GM19455 (cell line): Measurements from ENCODE around the gene NXPH2.
"Not testable (repeated sequence)": the region's sequence is repeated elsewhere in the genome, so short reads cannot be mapped to it uniquely, and the experiment has no call there.

Source experiments
- ATAC-seq: cut with Tn5 transposase; IDR thresholded peaks from one replicate; pipeline ENCODE4 v1.9.1; 2021; ENCODE audit not compliant: unreplicated experiment

The NXPH2 gene

DNA sequence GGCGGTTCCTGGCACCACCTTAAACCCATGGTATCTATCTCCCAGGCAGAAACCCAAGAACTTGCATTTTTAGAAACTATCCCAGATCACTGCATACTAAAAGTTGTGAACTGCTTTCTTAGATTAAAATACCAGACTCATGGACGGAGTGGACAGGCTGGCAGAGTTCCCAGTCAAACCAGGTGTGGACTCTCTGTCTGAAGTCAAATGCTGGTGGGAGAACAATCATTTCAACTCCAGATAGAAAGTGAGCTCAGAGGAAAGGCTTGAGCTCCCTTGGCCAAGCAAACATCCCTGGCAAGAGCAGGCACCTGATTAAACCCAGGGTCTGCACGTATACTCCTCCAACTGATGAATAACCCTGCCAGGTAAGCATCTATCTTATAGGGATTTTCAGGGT lies 19.5 kb downstream of the NXPH2 start:
- ATAC-seq: no peak

DNA sequence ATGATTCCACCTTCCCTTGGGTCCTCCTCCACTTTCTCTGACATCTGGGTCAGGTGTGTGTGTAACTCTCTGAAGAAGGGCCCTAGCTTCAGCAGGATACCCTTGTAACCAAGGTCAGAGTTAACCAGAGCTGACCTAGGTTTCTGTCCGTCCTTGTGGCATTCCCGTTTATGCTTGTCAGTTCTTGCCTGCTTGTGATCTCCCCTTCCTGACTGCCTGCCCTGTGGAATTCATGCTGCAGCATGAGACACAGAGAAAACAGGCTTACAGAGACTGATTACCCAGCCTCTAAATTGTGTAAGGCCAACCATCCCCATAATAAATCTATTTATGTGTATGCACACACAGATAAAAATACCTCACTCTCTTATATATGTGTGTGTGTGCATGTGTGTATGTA lies 22.8 kb downstream of the NXPH2 start:
- ATAC-seq: no peak

DNA sequence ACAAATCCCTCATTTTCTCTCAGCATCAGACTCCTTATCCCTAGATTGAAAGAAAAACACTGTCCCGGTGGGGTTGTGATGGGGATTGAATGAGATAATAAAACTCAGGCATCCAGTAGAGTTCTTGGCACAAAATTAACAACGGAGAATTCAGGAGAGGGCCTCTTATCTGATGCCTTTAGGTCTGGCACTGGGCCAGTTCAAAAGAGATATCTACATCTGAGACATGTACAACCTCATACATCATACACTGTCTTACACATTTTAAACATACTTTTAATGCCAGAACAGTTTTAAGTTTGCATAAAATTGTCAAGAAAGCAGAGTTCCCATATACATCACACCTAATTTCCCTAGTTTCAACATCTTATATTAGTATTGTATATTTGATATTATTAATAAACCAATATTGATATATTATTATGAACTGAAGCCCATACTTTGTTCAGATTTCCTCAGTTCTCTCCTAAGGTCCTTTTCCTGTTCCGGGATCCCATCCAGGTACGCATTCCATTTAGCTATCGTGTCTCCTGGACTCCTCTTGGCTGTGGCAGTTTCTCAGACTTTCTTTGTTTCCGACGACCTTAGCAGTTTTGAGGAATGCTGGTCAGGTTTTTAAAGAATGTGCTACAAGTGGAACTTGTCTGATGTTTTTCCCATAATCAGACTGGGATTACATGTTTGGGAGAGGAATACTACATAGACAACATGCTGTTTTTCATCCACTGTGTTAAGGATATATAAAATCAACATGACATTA lies 27.8 kb downstream of the NXPH2 start:
- ATAC-seq: no peak

DNA sequence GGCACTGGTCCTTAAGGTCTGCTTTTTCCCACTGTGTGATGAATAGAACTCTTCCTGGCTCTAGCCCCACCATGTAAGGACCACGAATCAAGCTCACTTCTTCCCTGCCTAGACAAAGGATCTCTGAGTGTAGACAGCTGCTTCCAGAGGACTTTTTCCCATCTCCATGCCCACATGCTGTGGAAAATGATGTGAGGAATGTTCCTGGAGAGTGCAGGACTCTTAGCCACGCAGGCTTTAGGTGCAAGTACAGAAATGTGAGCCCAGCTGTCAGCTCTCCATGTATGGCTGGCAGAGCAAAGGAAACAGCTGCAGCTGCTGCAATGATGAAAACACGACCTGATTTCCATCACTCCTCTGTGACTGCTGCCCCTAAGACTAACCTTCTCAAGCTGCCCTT lies 35.5 kb downstream of the NXPH2 start:
- no peak for ATAC-seq

DNA sequence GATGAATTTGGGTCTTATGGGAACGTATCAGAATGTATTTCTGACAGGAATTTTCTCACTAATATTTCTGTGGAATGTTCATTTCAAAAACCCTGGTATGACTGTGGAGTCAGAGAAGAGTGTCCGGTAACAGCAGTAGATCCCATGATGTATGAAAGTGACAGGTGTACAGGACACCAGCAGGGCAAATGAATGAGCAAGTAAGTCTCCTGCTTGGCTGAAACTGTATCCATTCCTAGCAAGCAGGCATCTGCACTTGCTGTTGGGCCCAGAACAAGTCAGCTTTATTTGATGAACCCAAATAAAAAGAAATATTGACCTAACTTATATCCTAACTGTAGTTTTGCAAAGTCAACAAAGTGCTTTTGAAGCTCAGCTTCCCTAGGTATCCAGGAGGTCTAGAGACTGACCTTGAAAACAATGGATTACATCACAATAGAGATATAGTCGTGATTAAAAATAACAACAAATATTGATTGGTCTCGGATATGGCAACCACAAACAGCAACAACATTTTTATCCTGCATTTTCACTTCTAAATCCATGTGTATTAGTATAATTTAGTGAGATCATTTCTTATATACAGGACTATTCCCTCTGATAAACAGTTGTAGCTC lies 37.6 kb downstream of the NXPH2 start:
- no peak for ATAC-seq

DNA sequence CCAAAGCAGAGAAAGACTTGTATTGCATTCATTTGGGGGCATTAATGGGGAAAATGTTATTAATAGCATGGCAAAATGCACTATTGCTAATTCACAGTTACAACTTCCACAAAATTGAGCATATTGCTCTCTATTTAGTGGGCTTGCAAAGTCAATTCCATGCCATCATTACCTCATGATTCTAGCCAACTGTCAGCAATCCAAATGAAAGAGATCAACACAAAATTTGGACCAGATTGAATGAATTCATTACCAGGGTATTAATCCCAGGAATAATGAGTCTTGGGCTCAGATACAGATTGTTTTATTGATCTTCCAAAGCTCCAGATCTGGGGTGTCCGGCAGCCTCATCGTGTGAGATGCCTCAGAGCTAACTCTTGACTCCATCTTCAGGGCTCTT lies 38.3 kb downstream of the NXPH2 start:
- ATAC-seq: no peak

DNA sequence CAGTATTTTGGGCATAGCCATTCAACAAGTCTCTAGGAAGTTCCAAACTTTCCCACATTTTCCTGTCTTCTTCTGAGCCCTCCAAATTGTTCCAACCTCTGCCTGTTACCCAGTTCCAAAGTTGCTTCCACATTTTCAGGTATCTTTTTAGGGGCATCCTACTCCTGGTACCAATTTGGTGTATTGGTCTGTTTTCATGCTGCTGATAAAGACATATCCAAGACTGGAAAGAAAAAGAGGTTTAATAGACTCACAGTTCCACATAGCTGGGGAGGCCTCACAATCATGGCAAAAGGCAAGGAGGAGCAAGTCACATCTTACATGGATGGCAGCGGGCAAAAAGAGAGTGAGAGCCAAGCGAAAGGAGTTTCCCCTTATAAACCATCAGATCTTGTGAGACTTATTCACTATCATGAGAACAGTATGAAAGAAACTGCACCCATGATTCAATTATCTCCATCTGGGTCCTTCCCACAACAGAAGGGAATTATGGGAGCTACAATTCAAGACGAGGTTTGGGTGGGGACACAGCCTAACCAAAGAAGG lies 43.1 kb downstream of the NXPH2 start:
- ATAC-seq: not testable (repeated sequence)

DNA sequence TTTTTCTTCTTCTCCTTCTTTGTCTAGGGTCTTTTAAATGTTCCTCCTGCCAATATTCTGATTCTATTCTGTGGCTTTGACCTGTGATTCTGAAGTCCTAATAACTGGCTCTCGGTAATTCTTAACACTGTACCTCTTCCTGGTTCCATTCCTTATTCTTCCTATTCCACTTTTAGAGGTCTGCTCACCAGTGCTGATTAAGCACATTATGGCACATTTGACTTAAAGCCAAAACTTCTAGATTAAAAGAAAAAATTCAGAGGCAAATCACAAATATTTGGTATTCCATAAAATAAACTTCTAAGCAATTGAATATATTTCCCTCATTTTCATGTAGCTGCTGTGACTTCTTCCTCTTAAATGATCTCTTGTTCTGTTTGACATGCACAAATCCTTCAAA lies 47.5 kb downstream of the NXPH2 start:
- no peak for ATAC-seq

DNA sequence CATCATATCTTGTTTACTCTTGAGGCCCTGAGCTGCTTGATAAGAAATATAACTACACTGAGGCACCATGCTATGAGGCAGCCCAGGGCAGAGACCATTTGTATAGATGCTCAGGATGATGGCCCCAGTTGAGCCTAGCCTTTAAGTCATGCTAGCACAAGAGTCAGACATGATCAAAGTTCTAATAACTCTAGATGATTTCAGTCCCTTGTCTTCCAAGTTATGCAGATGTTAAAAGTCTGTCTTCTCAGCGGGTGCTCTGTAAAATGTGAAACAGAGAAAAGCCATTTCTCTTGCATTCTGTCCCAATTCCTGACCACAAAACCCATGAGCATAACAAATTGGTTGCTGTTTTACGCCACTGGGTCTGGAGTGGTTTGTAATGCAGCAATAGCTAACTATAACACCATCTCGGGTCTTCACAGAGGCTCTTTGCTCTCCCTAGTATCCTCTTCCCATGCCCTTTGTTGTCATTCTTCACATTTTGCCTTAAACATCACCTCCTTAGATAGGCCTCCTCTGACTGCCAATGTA lies 49.6 kb downstream of the NXPH2 start:
- no peak for ATAC-seq

DNA sequence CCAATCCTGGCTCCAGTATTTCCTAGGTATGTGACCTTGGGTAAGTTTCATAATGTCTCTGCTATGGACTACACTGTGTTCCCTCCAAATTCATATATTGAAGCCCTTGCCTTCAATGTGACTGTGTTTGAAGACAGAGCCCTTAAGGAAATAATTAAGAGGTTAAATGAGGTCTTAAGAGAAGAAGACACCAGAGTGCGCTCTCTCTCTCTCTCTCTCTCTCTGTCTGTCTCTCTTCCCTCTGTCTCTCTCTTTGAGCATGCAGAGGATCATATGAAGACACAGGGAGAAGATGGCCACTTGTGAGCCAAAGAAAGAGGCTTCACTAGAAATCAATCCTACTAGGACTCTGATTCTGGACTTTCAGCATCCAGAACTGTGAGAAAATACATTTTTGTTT lies 52.2 kb downstream of the NXPH2 start:
- no peak for ATAC-seq

DNA sequence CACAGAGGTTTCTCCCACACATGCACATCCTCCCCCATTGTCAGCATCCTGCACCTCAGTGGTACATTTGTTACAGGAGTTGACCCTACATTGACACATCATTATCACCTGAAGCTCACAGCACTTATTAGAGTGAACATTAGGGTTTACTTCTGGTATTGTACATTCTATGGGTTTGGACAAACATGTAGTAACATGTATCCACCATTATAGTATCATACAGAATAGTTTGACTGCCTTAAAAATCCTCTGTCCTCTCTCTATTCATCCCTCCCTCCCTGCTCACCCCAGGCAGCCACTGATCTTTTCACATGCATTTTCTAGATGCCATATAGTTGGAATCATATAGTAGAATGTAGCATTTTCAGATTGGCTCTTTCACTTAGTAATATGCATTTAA lies 53.5 kb downstream of the NXPH2 start:
- no peak for ATAC-seq

DNA sequence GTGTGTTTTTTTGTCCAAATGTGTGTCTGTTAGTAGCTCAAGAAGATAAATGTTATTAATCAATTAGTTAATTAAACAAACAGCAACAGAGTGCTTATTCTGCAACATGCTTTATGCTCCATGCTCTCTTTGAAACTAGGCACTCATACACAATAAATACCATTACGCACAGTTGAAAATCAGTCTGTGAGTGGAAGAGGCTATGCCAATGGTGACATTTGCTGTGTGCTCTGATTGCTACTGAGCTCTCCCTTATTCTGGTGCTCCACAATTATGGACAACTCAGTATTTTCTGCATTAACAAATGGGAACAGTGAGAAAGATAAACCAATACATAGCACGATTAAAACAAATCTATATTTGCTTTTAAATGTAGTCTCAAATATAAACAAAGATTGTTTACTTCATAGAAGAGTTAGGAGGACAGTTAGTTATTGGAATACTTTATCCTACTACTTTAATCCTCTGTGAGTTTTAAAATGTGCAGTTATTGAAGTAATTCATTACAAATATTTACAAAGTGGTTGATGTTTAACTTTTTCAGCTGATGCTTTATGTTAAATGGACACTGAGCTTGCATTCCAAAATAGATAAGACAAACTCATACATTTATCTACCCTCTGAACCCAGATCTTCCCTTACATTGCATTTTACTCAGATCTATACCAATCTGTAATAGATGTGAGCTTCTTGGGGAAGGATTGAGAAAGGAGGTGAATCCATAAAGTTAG lies 55.3 kb downstream of the NXPH2 start:
- no peak for ATAC-seq

DNA sequence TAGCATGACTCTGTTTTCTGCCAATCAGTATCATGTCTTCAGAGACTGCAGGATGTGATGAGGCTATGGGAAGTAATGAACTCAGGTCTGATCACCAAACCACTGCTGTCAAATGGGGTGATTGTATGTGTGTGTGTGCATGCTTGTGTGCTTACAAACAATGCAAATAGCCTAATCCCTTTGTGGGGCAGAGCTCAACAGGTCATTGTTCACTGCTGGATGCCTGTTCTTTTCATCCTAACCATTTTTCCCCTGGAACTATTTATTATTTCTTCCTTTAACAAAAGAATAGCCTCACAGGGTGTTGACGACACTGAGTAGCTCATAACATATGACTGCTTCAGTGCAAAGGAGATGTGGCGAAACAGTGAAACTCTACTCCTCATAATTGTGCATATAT lies 55.9 kb downstream of the NXPH2 start:
- no peak for ATAC-seq

DNA sequence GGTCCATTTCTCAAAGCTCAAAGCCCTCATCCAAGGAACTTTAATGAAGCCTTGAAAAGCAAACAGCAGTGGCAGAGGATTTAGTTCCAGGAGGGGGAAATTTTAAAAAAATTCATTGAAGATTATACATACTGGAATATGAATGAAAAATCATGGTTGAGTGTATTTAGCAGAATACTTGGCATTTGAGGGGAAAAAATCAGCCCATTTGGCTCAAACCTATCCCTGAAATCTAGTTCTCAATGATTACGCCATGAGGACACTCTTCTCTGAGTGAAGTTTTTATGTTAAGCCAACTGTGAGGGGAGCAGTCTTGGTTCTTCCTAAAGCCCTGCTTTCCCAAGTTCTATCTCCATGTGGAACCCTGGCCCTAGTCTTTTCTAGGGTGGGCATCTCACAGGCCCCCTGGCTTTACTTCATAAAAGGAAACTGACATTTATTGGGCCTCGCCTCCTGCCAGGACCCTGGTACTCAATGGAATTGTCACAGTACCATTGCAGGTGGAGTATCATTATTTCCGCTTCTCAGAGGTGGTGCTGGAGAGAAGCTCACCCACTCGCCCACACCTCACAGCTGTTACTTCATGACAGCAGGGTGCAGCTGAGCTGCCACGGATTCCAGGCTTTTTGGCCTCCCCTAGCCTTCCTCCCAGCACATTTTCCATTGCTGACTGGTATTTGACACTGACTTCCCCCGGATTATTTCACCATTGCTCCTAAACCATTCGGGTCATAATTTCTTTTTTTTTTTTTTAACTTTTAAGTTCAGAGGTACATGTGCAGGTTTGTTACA lies 56.8 kb downstream of the NXPH2 start:
- no peak for ATAC-seq

DNA sequence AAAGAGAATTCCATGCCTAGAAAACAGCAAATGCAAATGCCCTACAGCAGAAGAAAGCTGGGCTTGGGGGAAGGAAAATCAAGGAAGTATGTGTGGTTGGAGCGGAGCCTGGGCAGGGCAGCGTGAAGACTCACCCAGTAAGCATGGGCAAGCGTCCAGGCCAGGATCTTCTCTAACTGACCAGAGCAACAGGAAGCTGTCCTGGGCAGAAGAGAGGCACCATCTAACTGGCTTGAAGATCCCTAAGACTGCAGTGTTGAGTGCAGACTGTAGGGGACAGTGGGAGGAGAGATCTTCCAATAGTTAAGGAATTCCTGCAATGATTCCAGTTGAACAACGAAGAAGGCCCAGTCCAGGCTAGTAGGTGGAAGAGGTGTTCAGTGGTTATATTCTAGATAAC lies 57.9 kb downstream of the NXPH2 start:
- no peak for ATAC-seq

DNA sequence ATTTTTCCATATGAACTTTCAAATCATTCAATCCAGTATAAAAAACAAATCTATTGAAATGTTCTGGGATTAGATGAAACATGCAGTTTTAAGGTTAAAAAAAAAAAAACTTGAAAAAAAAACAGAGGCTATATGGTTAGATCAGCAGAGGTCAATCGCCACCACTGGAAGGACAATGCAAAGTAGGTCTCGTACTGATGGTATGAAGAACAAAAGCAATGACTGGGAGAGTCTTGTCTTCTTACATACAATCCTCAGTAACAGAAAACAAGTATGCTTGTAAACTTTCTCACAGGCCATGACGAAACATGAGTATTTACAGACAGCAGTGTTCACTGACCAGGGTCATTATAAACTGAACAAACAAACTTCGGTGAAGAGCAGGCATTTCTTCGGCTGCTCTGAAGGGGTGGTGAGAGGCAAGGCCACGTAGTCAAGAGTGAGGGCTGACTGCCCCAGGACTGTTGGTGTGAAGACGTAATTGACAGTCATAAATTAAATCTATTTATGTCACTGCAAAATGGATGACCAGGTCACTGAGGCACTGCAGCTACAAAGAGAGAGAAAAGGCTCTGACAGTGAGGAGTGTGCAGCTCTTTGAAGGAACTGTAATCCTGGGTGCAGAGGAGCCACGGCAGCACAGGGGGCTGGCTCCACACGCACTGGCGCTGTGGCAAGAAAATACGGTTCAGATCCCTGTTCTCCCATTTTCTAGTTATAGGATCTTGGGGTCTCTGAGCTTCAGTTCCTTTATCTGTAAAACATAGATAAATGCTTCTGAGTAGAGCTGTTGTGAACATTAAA lies 60.0 kb downstream of the NXPH2 start:
- ATAC-seq: no peak

DNA sequence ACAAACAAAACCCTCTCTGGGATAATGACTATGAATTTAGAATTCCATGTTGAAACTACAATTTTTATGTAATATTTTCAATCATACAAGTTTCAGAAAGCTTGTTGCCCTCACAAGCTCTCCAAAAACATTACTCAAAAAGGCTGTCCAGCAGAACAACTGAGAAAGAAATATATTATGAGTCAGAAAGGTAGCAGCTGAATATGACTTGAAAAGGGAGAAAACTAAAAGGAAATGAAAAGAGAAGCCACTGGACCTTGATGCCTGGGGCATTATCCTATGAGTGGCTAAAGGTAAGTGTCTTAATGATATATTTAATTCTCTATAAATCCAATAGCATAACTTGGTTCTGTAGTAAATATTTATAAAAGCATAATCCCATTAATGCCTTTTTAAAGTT lies 61.8 kb downstream of the NXPH2 start:
- ATAC-seq: no peak

DNA sequence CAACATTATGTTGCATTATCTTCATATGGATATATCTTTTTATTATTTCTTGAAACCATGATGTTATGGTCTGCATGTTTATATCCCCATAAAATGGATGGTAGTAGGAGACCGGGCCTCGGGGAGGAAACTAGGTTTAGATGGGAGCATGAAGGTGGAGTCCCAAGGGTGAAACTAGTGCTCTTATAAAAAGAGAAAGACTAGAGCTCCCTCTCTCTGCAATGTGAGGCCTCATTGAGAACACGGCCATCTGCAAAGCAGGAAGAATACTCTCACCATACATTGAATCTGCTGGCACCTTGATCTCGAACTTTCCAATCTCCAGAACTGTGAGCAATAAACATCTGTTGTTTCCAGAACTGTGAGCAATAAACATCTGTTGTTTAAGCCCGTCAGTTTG lies 64.0 kb downstream of the NXPH2 start:
- no peak for ATAC-seq

DNA sequence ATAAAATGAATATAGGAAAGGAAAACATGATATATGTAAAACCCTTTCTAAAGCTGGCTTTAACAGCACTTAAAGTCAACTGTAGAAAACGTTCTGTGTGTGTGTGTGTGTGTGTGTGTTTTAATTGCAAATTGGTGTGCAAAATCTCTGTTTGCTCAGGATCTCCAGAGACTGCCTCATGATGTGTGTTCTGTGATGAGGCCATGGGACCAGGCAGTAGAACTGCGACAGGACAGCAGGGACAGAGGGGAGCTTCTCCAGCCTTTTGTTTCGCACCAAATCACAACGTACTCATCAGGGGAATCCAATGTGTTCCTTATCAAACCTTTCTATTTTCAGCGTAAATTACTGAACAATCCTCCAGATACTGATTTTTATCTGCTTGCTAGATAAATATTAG lies 66.7 kb downstream of the NXPH2 start:
- ATAC-seq: no peak

DNA sequence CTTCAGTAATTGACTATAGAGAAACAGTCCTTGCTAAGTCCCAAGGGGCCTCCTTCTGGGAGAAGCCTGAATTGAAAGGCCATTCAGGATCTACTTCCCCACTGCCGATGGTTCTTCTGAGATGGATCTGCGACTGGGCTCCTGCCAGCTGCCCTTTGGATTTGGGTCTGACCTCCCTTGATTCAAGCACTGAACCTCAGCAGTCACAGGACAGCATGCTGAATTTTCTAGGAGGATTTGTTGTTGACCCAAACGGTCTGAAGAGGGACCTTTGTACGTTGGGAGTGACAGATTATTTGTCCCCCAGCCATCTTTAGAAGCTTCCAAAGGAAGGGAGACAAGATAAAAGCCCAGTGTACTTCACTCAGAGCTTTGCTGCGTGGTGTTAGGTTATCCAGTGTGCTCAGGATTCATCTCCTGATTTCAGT lies 67.1 kb downstream of the NXPH2 start:
- no peak for ATAC-seq
